ENCODE measurements around the gene ELOA. TPM values are rescaled to one million over a fixed set of nuclear protein-coding genes. Genes with fewer than 3 reads are reported as not detected.
A peak's percentile ranks its signal among the peaks of the same experiment; 100 is the strongest.

ELOA gene
- total RNA-seq, 4 donors from 2014 or later: 33.3 to 49.9 (median 40.5) TPM

GRCh38 chr1:23720256-23720995, 22.8 kb upstream of the ELOA start:
- 91 to 94% methylated on average over 10 of the region's 10 CpGs for WGBS, 2 donors
- TF ChIP-seq CTCF (IDR thresholded peaks at IDR 0.05) (no peak), POLR2A (IDR thresholded peaks at IDR 0.05) (no peak)

GRCh38 chr1:23722652-23723051, 20.6 kb upstream of the ELOA start:
- H3K27ac ChIP-seq: no peak overlapping the region
- no peaks in the 10 kb centered on the region for H3K9me3 ChIP-seq
- no peaks in the 10 kb centered on the region for H3K27me3 ChIP-seq
- no peak overlapping the region for H3K4me3 ChIP-seq (replicated peaks in 1 of 3)
- TF ChIP-seq POLR2A (IDR thresholded peaks at IDR 0.05) (no peak), CTCF (IDR thresholded peaks at IDR 0.05) (no peak)
- H3K36me3 ChIP-seq: no peaks in the 10 kb centered on the region
- intact Hi-C loops (cut with DNase I): no loop called here
- no peak for DNase-seq
- H3K4me1 ChIP-seq: peaks cover 8 to 11% of the 10 kb centered on the region in 2 donors
- WGBS, 2 donors: 76 to 77% methylated on average over 3 of the region's 3 CpGs

More at GRCh38 chr1:23720256-23720995, 22.8 kb upstream of the ELOA start:
- no peaks in the 10 kb centered on the region for H3K9me3 ChIP-seq
- no peaks in the 10 kb centered on the region for H3K36me3 ChIP-seq
- no peaks in the 10 kb centered on the region for H3K27me3 ChIP-seq
- no peak for DNase-seq
- intact Hi-C loops (cut with DNase I): no loop called here
- H3K27ac ChIP-seq: no peak overlapping the region
- H3K4me3 ChIP-seq (replicated peaks in 1 of 3): no peak overlapping the region
- no peaks in the 10 kb centered on the region for H3K4me1 ChIP-seq

- WGBS, 2 donors: 87 to 98% methylated on average over 2 of the region's 2 CpGs
- Histone ChIP-seq H3K27ac (peak overlapping the region; percentile 5 to 74 (median 64)), H3K27me3 (no peaks in the 10 kb centered on the region), H3K9me3 (no peaks in the 10 kb centered on the region), H3K4me1 (peaks cover 20 to 28% of the 10 kb centered on the region in 2 donors), H3K36me3 (no peaks in the 10 kb centered on the region), H3K4me3 (replicated peaks in 1 of 3) (no peak overlapping the region)
- TF ChIP-seq POLR2A (IDR thresholded peaks at IDR 0.05) (no peak), CTCF (IDR thresholded peaks at IDR 0.05) (no peak)
- DNase-seq: no peak
- intact Hi-C loops (cut with DNase I): no loop called here
Observed at GRCh38 chr1:23726686-23727085, 16.6 kb upstream of the ELOA start.

- 49 to 57% methylated on average over 9 of the region's 9 CpGs for WGBS, 2 donors
- DNase-seq: peak; percentile 50 to 73
- no peak overlapping the region for H3K4me3 ChIP-seq (replicated peaks in 1 of 3)
- H3K4me1 ChIP-seq: peaks cover 20 to 28% of the 10 kb centered on the region in 2 donors
- H3K27ac ChIP-seq: peak overlapping the region; percentile 5 to 74 (median 64)
- H3K36me3 ChIP-seq: no peaks in the 10 kb centered on the region
- H3K9me3 ChIP-seq: no peaks in the 10 kb centered on the region
- intact Hi-C loops (cut with DNase I): no loop called here
- peak in 1 of 2 donors; percentile 8 for TF ChIP-seq POLR2A (IDR thresholded peaks at IDR 0.05)
- no peak for TF ChIP-seq CTCF (IDR thresholded peaks at IDR 0.05)
- H3K27me3 ChIP-seq: no peaks in the 10 kb centered on the region
Observed at GRCh38 chr1:23727362-23727811, 15.9 kb upstream of the ELOA start.
